ENCODE measurements around the gene DPEP2.
A peak's percentile ranks its signal among the peaks of the same experiment; 100 is the strongest.

Gene DPEP2

GRCh38 chr16:67969254-67970039 lies 29.8 kb downstream of the DPEP2 start:
- TF ChIP-seq TAF1 (IDR thresholded peaks at IDR 0.05; ENCODE audit: low read depth) (0 out of 2 replicates have a peak, but pooled peaks have one; percentile 3), EP300 (IDR thresholded peaks at IDR 0.05; ENCODE audit: borderline replicate concordance) (no peak)

- TF ChIP-seq ZBTB7A (IDR thresholded peaks at IDR 0.05; ENCODE audit: low read depth) = peak; percentile 98
- TF ChIP-seq EGR1 (IDR thresholded peaks at IDR 0.05) = no peak
- peak; percentile 76 for TF ChIP-seq TEAD4 (IDR thresholded peaks at IDR 0.05)
- no peak for TF ChIP-seq FOXM1 (IDR thresholded peaks at IDR 0.05; ENCODE audit: borderline replicate concordance, low read depth)
- peak; percentile 35; the same call in 1 of the 2 replicates for TF ChIP-seq TAF1 (IDR thresholded peaks at IDR 0.05; ENCODE audit: low read depth)
Observed at GRCh38 chr16:67968400-67969253, 30.7 kb downstream of the DPEP2 start, which contains the start of gene SLC12A4. SLC12A4 (minus strand) TSS chr16:67968637; CDS start chr16:67968553, 84 bp downstream.

DNA sequence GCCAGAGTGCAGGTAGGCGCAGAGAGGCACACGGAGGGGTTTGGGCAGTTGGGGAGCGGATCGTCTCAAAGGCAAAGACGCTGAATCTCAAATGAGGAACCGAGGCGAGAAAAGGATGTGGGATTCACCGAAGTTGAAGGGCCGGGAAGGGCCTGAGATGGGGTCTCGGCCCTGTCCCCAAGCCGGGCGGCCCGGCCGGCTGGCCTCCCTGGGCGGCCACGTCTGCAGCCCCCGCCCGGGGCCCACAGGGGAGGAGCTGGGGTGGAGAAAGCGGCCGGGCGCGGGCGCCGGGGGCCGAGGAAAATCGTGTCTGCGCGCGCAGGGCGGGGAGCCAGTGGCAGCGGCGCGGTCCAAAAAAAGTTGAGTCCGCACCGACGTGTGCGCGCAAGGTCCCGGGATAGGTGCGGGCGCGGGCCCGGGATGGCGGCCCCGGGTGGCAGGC lies 31.3 kb downstream of the DPEP2 start:
- TF ChIP-seq FOXM1 (IDR thresholded peaks at IDR 0.05; ENCODE audit: borderline replicate concordance, low read depth) = no peak
- no peak for TF ChIP-seq TAF1 (IDR thresholded peaks at IDR 0.05; ENCODE audit: low read depth)
- no peak for TF ChIP-seq EP300 (IDR thresholded peaks at IDR 0.05; ENCODE audit: borderline replicate concordance)
- no peak for TF ChIP-seq RAD21 (IDR thresholded peaks at IDR 0.05; ENCODE audit: low read depth)
- TF ChIP-seq YY1 (IDR thresholded peaks at IDR 0.05; ENCODE audit: low read depth) = no peak
- no peak for TF ChIP-seq NFIC (IDR thresholded peaks at IDR 0.05)
- no peak for TF ChIP-seq TCF12 (IDR thresholded peaks at IDR 0.05; ENCODE audit: low read depth)
- no peak for TF ChIP-seq USF1 (IDR thresholded peaks at IDR 0.05)
- no peak for TF ChIP-seq CEBPB (IDR thresholded peaks at IDR 0.05)
- TF ChIP-seq, protein P1, sequence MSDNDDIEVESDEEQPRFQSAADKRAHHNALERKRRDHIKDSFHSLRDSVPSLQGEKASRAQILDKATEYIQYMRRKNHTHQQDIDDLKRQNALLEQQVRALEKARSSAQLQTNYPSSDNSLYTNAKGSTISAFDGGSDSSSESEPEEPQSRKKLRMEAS (IDR thresholded peaks at IDR 0.05) = no peak
- TF ChIP-seq, protein P2, sequence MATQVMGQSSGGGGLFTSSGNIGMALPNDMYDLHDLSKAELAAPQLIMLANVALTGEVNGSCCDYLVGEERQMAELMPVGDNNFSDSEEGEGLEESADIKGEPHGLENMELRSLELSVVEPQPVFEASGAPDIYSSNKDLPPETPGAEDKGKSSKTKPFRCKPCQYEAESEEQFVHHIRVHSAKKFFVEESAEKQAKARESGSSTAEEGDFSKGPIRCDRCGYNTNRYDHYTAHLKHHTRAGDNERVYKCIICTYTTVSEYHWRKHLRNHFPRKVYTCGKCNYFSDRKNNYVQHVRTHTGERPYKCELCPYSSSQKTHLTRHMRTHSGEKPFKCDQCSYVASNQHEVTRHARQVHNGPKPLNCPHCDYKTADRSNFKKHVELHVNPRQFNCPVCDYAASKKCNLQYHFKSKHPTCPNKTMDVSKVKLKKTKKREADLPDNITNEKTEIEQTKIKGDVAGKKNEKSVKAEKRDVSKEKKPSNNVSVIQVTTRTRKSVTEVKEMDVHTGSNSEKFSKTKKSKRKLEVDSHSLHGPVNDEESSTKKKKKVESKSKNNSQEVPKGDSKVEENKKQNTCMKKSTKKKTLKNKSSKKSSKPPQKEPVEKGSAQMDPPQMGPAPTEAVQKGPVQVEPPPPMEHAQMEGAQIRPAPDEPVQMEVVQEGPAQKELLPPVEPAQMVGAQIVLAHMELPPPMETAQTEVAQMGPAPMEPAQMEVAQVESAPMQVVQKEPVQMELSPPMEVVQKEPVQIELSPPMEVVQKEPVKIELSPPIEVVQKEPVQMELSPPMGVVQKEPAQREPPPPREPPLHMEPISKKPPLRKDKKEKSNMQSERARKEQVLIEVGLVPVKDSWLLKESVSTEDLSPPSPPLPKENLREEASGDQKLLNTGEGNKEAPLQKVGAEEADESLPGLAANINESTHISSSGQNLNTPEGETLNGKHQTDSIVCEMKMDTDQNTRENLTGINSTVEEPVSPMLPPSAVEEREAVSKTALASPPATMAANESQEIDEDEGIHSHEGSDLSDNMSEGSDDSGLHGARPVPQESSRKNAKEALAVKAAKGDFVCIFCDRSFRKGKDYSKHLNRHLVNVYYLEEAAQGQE (IDR thresholded peaks at IDR 0.05; ENCODE audit: low read depth) = no peak
- no peak for TF ChIP-seq CREB1 (IDR thresholded peaks at IDR 0.05; ENCODE audit: low read depth)
- TF ChIP-seq EGR1 (IDR thresholded peaks at IDR 0.05) = no peak
- TF ChIP-seq ZBTB7A (IDR thresholded peaks at IDR 0.05; ENCODE audit: low read depth) = no peak
- TF ChIP-seq TEAD4 (IDR thresholded peaks at IDR 0.05) = no peak

DNA sequence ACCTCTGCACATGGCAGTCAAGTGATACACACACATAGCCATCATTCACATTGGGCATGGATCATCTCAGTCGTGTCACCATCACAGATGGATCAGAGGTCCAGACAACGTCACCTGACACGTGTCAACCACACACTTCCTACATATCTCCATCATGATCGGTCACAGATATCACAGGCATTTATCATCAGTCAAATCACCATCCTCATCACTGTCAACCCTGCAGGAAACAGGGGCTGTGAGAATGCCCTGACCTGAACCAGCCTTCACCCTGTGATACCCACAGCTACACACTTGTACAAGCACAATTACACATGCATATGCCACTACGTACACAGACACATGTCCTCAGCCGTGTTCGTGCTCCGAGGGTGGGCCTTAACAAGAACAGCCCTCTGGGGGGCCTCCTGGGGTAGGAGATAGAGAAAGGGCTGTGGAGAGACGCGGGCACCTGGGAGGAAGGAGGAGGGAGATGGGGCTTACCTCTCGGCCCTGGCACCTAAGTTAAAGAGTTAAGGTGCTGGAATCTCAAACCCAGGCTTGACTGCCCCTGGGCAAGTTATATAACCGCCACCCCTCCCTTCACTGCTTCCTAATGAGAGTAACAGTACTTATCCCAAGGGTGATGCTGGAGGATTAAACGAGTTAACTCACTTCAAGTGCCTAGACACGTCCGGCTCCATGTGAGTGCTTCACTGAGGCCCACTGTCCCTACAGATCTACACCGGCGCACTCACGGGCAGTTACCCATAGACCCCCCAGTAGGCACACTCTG lies 31.9 kb downstream of the DPEP2 start:
- no peak for TF ChIP-seq RAD21 (IDR thresholded peaks at IDR 0.05; ENCODE audit: low read depth)
- TF ChIP-seq TCF12 (IDR thresholded peaks at IDR 0.05; ENCODE audit: low read depth) = no peak

DNA sequence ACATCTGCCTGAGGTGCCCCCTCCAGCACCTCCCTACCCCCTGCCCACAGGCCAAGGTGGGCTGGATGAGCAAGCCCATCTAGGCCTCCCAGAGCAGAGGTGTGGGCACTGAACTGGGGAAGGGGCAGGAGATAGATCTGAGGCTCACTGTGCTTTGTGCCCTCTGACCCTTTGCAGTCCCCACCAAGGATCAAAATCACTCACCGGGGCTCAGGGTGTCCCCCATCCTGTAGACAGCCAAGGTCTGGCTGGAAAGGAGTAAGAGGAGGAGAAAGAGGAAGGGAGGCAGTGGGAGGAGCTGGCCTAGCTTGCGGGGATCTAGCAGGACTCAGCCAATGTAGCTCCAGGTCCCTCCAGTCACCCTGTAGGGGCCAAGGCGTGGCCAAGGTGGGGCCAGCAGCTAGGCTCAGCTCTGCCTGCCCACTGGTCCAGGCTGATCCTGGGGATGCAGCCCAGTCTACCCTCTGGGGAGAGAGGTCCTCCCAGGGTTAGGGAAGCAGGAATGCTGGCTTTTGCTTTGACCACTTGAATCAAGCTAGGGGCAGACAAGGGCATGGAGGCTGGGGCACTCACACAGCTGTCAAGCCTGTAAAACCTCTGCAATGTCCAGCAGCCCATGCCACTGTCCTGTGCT lies 32.6 kb downstream of the DPEP2 start:
- TF ChIP-seq USF1 (IDR thresholded peaks at IDR 0.05) = no peak
- no peak for TF ChIP-seq FOXM1 (IDR thresholded peaks at IDR 0.05; ENCODE audit: borderline replicate concordance, low read depth)
- TF ChIP-seq CEBPB (IDR thresholded peaks at IDR 0.05) = no peak
- no peak for TF ChIP-seq TAF1 (IDR thresholded peaks at IDR 0.05; ENCODE audit: low read depth)

DNA sequence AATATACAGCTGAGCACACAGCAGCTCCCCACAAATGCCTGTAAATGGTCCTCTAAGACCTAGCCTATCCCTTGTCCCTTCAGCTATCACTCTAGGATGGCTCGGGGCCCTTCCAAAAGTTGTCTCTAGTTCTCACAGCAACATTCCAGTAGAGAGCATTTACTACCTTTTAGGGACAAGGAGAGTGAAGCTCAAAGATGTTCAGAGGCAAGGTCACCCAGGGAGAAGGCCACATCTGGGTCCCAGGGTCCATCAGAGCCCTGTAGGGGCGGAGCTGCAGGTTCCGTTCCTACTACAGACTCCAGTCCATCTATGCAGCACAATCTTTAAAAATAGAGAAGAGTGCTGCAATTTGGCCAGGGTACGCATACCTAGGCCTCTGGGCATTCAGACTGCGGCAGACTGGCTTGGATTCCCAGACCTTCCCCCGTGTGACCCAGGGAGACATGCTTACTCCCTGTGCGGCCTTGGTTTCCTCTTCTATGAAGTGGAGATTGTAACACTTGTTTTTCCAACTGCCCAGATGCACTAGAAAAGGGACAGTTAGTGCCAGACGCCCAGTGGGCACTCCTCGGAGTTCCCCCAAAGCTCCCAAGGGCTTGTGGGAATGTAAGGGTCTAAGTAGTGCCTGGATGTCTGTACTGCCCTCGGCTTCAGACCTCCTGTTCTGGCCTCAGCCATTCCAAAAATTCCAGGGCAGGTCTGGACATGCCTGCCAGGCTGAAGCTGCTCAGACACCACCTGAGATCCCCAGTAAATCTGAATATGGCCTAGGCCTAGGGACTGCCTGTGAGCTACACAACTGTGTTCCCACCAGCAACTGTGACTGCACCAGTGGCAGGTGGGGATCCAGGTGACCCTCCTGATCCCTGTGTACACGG lies 33.4 kb downstream of the DPEP2 start:
- TF ChIP-seq TEAD4 (IDR thresholded peaks at IDR 0.05) (no peak), NFIC (IDR thresholded peaks at IDR 0.05) (no peak), EGR1 (IDR thresholded peaks at IDR 0.05) (no peak), EP300 (IDR thresholded peaks at IDR 0.05; ENCODE audit: borderline replicate concordance) (no peak), TCF12 (IDR thresholded peaks at IDR 0.05; ENCODE audit: low read depth) (no peak), CREB1 (IDR thresholded peaks at IDR 0.05; ENCODE audit: low read depth) (no peak), TAF1 (IDR thresholded peaks at IDR 0.05; ENCODE audit: low read depth) (no peak), FOXM1 (IDR thresholded peaks at IDR 0.05; ENCODE audit: borderline replicate concordance, low read depth) (no peak), USF1 (IDR thresholded peaks at IDR 0.05) (no peak)
- TF ChIP-seq, protein P1 (IDR thresholded peaks at IDR 0.05) = no peak
- TF ChIP-seq, protein P2 (IDR thresholded peaks at IDR 0.05; ENCODE audit: low read depth) = no peak

All from Ishikawa (cell line).